ENCODE results near the gene LEPROT.
"Not testable (repeated sequence)": the region's sequence is repeated elsewhere in the genome, so short reads cannot be mapped to it uniquely, and the experiment has no call there.

Gene LEPROT, protein sequence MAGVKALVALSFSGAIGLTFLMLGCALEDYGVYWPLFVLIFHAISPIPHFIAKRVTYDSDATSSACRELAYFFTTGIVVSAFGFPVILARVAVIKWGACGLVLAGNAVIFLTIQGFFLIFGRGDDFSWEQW

DNA sequence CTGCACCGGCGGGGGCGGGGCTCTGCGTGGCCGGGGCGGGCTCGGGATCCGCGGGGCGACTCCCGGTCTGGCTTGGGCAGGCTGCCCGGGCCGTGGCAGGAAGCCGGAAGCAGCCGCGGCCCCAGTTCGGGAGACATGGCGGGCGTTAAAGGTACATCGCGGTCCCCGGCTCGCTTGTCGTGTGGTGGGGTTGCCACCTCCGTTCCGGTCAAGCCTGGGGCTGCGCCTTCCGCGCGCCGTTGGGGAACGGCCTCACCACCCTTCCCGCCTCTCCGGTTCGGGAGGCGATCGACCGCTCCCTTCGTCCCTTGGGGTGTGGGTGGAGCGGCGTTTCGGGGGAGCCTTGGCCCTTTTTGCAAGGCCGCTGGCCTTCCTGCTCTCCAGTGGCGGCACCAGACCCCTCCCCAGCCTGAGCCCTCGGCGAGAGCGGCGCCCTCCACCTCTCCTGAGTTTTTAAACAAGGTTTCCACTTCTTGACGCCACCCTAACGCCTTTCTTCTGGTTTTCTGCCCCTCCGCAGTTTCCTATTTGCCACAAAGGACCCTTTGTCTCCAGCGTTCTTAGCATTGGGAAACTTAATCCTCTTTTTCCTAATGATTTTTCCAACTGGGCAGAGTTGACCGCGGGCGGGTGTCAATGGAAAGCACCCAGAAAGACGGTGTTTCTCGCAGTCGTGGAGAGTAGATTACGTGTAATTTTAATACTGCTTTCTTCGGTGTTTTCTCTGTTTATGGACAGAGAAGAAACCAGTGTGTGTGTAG is at the start of gene LEPROT, which contains the start of gene LEPR:
Gene LEPROT, plus strand, starts transcription at position 79 of the 761 bp plus-strand sequence. Its CDS starts 57 bp downstream, at position 136.
Gene LEPR, plus strand, starts transcription at position 79 of the 761 bp plus-strand sequence. CDS start 144,898 bp downstream, outside the sequence.
- Histone ChIP-seq H3K36me3 (peaks cover 8% of the 10 kb centered on the region), H3K27ac (peak within 1 kb of the TSS; percentile 95), H3K27me3 (peaks cover 12% of the 10 kb centered on the region), H3K4me1 (ENCODE audit: control insufficient read depth in 1 of 2, insufficient read depth in 1 of 2, low read depth in 1 of 2, low read length in 1 of 2) (peaks cover 31 to 33% of the 10 kb centered on the region in 2 experiments), H3K9me3 (no peaks in the 10 kb centered on the region), H3K4me3 (ENCODE audit: low read depth in 1 of 2, low read length in 1 of 2) (peak within 1 kb of the TSS; percentile 88 to 93)
- TF ChIP-seq CTCF (IDR thresholded peaks at IDR 0.05): peak; percentile 14

- Histone ChIP-seq H3K27me3 (no peaks in the 10 kb centered on the region), H3K4me3 (ENCODE audit: low read depth in 1 of 2, low read length in 1 of 2) (no peak overlapping the region), H3K27ac (no peak overlapping the region), H3K4me1 (ENCODE audit: control insufficient read depth in 1 of 2, insufficient read depth in 1 of 2, low read depth in 1 of 2, low read length in 1 of 2) (no peaks in the 10 kb centered on the region), H3K9me3 (no peaks in the 10 kb centered on the region), H3K36me3 (no peaks in the 10 kb centered on the region)
- TF ChIP-seq CTCF (IDR thresholded peaks at IDR 0.05): no peak
Observed at GRCh38 chr1:65371544-65371943, 48.9 kb upstream of the LEPROT start.

GRCh38 chr1:65372557-65372956 is 47.9 kb upstream of the LEPROT start:
- no peaks in the 10 kb centered on the region for H3K9me3 ChIP-seq
- H3K27ac ChIP-seq: no peak overlapping the region
- H3K4me1 ChIP-seq (ENCODE audit: control insufficient read depth in 1 of 2, insufficient read depth in 1 of 2, low read depth in 1 of 2, low read length in 1 of 2): no peaks in the 10 kb centered on the region
- no peak overlapping the region for H3K4me3 ChIP-seq (ENCODE audit: low read depth in 1 of 2, low read length in 1 of 2)
- H3K27me3 ChIP-seq: no peaks in the 10 kb centered on the region
- TF ChIP-seq CTCF (IDR thresholded peaks at IDR 0.05): no peak
- no peaks in the 10 kb centered on the region for H3K36me3 ChIP-seq

DNA sequence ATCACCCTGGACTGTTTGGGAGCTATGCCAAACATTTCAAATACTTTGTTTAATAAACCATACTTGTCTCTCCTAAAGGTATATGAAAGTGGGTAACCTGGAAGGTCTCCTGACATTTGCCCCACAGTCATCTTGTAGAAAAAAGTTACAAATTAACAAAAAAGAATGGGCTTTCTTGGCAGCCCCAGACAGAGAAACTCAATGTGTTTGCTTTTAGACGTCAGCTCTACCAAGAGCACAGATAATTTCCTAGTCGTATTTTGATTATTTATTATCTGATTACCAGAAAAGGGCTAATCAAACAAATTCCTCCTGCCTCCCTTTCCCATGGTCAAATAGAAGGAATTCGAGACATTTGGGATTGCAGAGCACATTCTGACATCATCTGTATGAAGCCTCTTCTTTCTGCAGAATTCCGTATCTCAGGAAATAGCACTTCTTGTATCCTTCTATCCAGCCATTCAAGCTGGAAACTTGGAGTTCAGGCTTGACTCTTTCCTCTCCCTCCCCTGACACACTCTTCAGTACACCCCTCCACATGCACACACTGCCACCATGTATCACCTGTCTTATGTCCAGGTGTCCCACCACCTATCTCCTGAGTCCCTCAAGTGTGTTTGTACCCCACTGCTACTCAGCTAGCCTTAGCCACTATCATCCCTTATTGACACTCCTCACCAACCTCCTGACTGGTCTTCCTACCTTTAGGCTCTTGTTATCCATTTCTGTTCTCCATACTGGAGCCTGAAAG is 42.8 kb upstream of the LEPROT start:
- H3K27me3 ChIP-seq: no peaks in the 10 kb centered on the region
- no peak for TF ChIP-seq CTCF (IDR thresholded peaks at IDR 0.05)

GRCh38 chr1:65378247-65378946 is 42.1 kb upstream of the LEPROT start:
- no peak for TF ChIP-seq CTCF (IDR thresholded peaks at IDR 0.05)
- no peaks in the 10 kb centered on the region for H3K36me3 ChIP-seq
- H3K9me3 ChIP-seq: no peaks in the 10 kb centered on the region
- no peaks in the 10 kb centered on the region for H3K4me1 ChIP-seq (ENCODE audit: control insufficient read depth in 1 of 2, insufficient read depth in 1 of 2, low read depth in 1 of 2, low read length in 1 of 2)
- no peak overlapping the region for H3K27ac ChIP-seq
- no peak overlapping the region for H3K4me3 ChIP-seq (ENCODE audit: low read depth in 1 of 2, low read length in 1 of 2)
- no peaks in the 10 kb centered on the region for H3K27me3 ChIP-seq

More for the DNA sequence above, 42.8 kb upstream of the LEPROT start:
- no peaks in the 10 kb centered on the region for H3K4me1 ChIP-seq (ENCODE audit: control insufficient read depth in 1 of 2, insufficient read depth in 1 of 2, low read depth in 1 of 2, low read length in 1 of 2)
- H3K36me3 ChIP-seq: no peaks in the 10 kb centered on the region
- no peak overlapping the region for H3K4me3 ChIP-seq (ENCODE audit: low read depth in 1 of 2, low read length in 1 of 2)
- H3K27ac ChIP-seq: no peak overlapping the region
- H3K9me3 ChIP-seq: no peaks in the 10 kb centered on the region

DNA sequence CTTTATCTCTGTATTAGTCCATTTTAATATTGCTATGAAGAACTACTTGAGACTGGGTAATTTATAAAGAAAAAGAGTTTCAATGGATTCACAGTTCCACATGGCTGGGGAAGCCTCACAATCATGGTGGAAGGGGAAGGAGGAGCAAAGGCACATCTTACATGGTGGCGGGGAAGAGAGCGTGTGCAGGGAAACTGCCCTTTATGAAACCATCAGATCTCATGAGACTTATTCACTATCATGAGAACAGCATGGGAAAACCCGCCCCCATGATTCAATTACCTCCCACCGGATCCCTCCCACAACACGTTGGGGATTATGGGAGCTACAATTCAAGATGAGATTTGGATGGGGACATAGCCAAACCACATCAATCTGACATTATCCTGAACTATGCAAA is 36.0 kb upstream of the LEPROT start:
- H3K27me3 ChIP-seq; H3K9me3 ChIP-seq; H3K4me1 ChIP-seq (ENCODE audit: control insufficient read depth in 1 of 2, insufficient read depth in 1 of 2, low read depth in 1 of 2, low read length in 1 of 2); H3K4me3 ChIP-seq (ENCODE audit: low read depth in 1 of 2, low read length in 1 of 2); H3K36me3 ChIP-seq; H3K27ac ChIP-seq: not testable (repeated sequence)
